ENCODE measurements around the gene SIRT3.
"Not testable (repeated sequence)": the region's sequence is repeated elsewhere in the genome, so short reads cannot be mapped to it uniquely, and the experiment has no call there.

Gene SIRT3

GRCh38 chr11:221539-221938 is 14.6 kb downstream of the SIRT3 start:
- DNase-seq (ENCODE audit: low spot score) (no peak), ATAC-seq (ENCODE audit: low read depth) (no peak)
- TF ChIP-seq CTCF (IDR thresholded peaks at IDR 0.05; ENCODE audit: poor library complexity, severe bottlenecking) = no peak
- no peaks in the 10 kb centered on the region for H3K27me3 ChIP-seq (ENCODE audit: insufficient read depth, poor library complexity, severe bottlenecking)
- H3K4me3 ChIP-seq (ENCODE audit: severe bottlenecking) = no peak overlapping the region
- H3K36me3 ChIP-seq (ENCODE audit: low read depth) = peaks cover 5% of the 10 kb centered on the region; the same call in 1 of the 2 replicates
- no peaks in the 10 kb centered on the region for H3K4me1 ChIP-seq (ENCODE audit: insufficient read depth, poor library complexity, severe bottlenecking)
- H3K9me3 ChIP-seq (ENCODE audit: severe bottlenecking) = no peaks in the 10 kb centered on the region
- no peak overlapping the region for H3K27ac ChIP-seq (ENCODE audit: poor library complexity, severe bottlenecking)

- H3K27ac ChIP-seq (ENCODE audit: poor library complexity, severe bottlenecking); H3K27me3 ChIP-seq (ENCODE audit: insufficient read depth, poor library complexity, severe bottlenecking); H3K9me3 ChIP-seq (ENCODE audit: severe bottlenecking); H3K4me1 ChIP-seq (ENCODE audit: insufficient read depth, poor library complexity, severe bottlenecking); ATAC-seq (ENCODE audit: low read depth); DNase-seq (ENCODE audit: low spot score); H3K4me3 ChIP-seq (ENCODE audit: severe bottlenecking): not testable (repeated sequence)
- H3K36me3 ChIP-seq (ENCODE audit: low read depth) = peaks cover 10% of the 10 kb centered on the region
These were observed 15.4 kb downstream of the SIRT3 start for GRCh38 chr11:220641-221215.

- no peak for TF ChIP-seq CTCF (IDR thresholded peaks at IDR 0.05; ENCODE audit: poor library complexity, severe bottlenecking)
- Histone ChIP-seq H3K9me3 (ENCODE audit: severe bottlenecking) (no peaks in the 10 kb centered on the region), H3K27ac (ENCODE audit: poor library complexity, severe bottlenecking) (no peak overlapping the region), H3K27me3 (ENCODE audit: insufficient read depth, poor library complexity, severe bottlenecking) (no peaks in the 10 kb centered on the region), H3K36me3 (ENCODE audit: low read depth) (peaks cover 27% of the 10 kb centered on the region), H3K4me3 (ENCODE audit: severe bottlenecking) (no peak overlapping the region), H3K4me1 (ENCODE audit: insufficient read depth, poor library complexity, severe bottlenecking) (no peaks in the 10 kb centered on the region)
- DNase-seq (ENCODE audit: low spot score) (no peak), ATAC-seq (ENCODE audit: low read depth) (no peak)
These were observed 17.1 kb downstream of the SIRT3 start for GRCh38 chr11:218815-219593.

- DNase-seq (ENCODE audit: low spot score) (no peak), ATAC-seq (ENCODE audit: low read depth) (no peak)
- H3K27ac ChIP-seq (ENCODE audit: poor library complexity, severe bottlenecking) = no peak overlapping the region
These were observed 18.4 kb downstream of the SIRT3 start for GRCh38 chr11:217704-218103.

More at GRCh38 chr11:217704-218103, 18.4 kb downstream of the SIRT3 start:
- no peak for TF ChIP-seq CTCF (IDR thresholded peaks at IDR 0.05; ENCODE audit: poor library complexity, severe bottlenecking)
- Histone ChIP-seq H3K4me1 (ENCODE audit: insufficient read depth, poor library complexity, severe bottlenecking) (no peaks in the 10 kb centered on the region), H3K36me3 (ENCODE audit: low read depth) (peaks cover 40% of the 10 kb centered on the region), H3K4me3 (ENCODE audit: severe bottlenecking) (no peak overlapping the region), H3K27me3 (ENCODE audit: insufficient read depth, poor library complexity, severe bottlenecking) (no peaks in the 10 kb centered on the region), H3K9me3 (ENCODE audit: severe bottlenecking) (no peaks in the 10 kb centered on the region)
